ENCODE measurements around the gene DENND2C. TPM values are rescaled to one million over a fixed set of nuclear protein-coding genes. Genes with fewer than 3 reads are reported as not detected.

DENND2C gene
- total and polyA plus RNA-seq, 2 of the 13 experiments (the other 11 are each of a cell fraction or from before 2014, with no cell fraction given), result 0.08 to 0.33 TPM

GRCh38 chr1:114581335-114582287 is 88.2 kb downstream of the DENND2C start, which contains the start of gene BCAS2 (continued):
- TF ChIP-seq ZNF772 (CRISPR knock-in tag; IDR thresholded peaks at IDR 0.05) (peak; percentile 22; the same call in 1 of the 2 replicates), NKX3-1 (CRISPR knock-in tag; IDR thresholded peaks at IDR 0.05) (peak; percentile 46; the same call in 1 of the 2 replicates), ATF6 (CRISPR knock-in tag; conservative IDR thresholded peaks at IDR 0.05) (no peak), TMF1 (CRISPR knock-in tag; IDR thresholded peaks at IDR 0.05; ENCODE audit: low read depth) (no peak), GABPA (IDR thresholded peaks at IDR 0.05; ENCODE audit: low read depth, low read length) (peak; percentile 78), GABPA (CRISPR knock-in tag; IDR thresholded peaks at IDR 0.05; ENCODE audit: low read depth) (peak; percentile 98), YEATS4 (CRISPR knock-in tag; IDR thresholded peaks at IDR 0.05; ENCODE audit: borderline replicate concordance) (peak; percentile 67), MAZ (IDR thresholded peaks at IDR 0.05; ENCODE audit: borderline replicate concordance, low read depth, low read length) (no peak), MAZ (CRISPR knock-in tag; IDR thresholded peaks at IDR 0.05; ENCODE audit: low read depth) (no peak), FOXP4 (CRISPR knock-in tag; IDR thresholded peaks at IDR 0.05) (peak; percentile 42; the same call in 1 of the 2 replicates), SMC3 (IDR thresholded peaks at IDR 0.05; ENCODE audit: low read length) (0 out of 2 replicates have a peak, but pooled peaks have one; percentile 13), NR2C2 (CRISPR knock-in tag; IDR thresholded peaks at IDR 0.05; ENCODE audit: borderline replicate concordance) (peak; percentile 39; the same call in 1 of the 2 replicates), ZNF816 (CRISPR knock-in tag; IDR thresholded peaks at IDR 0.05; ENCODE audit: borderline replicate concordance) (0 out of 2 replicates have a peak, but pooled peaks have one; percentile 64), SNAPC4 (CRISPR knock-in tag; IDR thresholded peaks at IDR 0.05) (no peak), ZNF557 (CRISPR knock-in tag; IDR thresholded peaks at IDR 0.05) (no peak), DMTF1 (CRISPR knock-in tag; IDR thresholded peaks at IDR 0.05) (no peak), PCBP2 (optimal IDR thresholded peaks at IDR 0.05; ENCODE audit: low read depth, low read length, poor library complexity, severe bottlenecking) (no peak)
